GM12875 (cell line): ENCODE results near the gene UBAC2.
"Not testable (repeated sequence)": the region's sequence is repeated elsewhere in the genome, so short reads cannot be mapped to it uniquely, and the experiment has no call there.

Source experiments
- H3K4me3 ChIP-seq: one replicate; pipeline ENCODE4 v1.5.1; 2011; ENCODE audit warnings: low read depth, low read length, control low read depth
- CTCF ChIP-seq: IDR thresholded peaks from 2 replicates; pipeline ENCODE4 v1.5.1; 2011; ENCODE audit warnings: low read depth, mild to moderate bottlenecking, control low read depth, inconsistent platforms, low read length, moderate library complexity, borderline replicate concordance; ENCODE audit not compliant: insufficient read depth

The UBAC2 gene

DNA sequence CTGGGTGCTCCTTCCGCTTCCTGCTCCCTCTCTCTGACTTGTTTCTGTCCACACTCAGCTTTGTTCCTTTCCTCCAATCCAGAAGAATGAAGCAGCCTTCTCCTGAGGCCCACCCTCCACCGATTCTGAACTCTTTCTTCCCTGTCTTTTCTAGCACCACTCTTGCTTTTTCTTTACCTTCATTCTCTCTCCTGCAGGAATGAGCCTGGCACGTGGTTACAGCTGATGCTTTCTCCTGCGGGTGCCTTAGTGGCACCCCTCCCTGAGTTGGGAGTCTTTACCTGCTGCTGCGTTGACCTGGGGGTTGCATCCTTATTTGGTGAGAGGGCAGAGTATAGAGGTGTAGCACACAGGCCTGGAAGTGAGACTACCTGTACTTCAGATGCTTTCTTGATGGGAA lies 6.2 kb downstream of the UBAC2 start:
- no peak for TF ChIP-seq CTCF
- no peak overlapping the region for H3K4me3 ChIP-seq

- H3K4me3 ChIP-seq, result no peak overlapping the region
- TF ChIP-seq CTCF, result no peak
These were observed 6.9 kb downstream of the UBAC2 start for GRCh38 chr13:99207511-99207910.

DNA sequence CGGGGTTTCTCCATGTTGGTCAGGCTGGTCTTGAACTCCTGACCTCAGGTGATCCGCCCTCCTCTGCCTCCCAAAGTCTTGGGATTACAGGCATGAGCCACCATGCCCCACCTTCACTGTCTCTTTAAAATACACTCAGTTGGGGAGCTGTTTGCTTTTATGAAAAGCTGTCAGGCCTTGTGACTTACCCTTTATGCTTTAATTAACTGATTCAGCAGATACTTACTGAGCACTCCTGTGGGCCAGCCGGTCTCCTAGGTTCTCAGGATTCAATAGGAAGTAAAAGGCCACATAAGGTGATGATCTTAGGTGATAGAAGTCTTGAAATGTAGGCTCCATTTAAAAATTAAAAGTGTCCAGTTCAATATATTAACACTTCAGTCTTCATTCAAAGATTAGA lies 7.5 kb downstream of the UBAC2 start:
- TF ChIP-seq CTCF, result no peak
- H3K4me3 ChIP-seq, result no peak overlapping the region

DNA sequence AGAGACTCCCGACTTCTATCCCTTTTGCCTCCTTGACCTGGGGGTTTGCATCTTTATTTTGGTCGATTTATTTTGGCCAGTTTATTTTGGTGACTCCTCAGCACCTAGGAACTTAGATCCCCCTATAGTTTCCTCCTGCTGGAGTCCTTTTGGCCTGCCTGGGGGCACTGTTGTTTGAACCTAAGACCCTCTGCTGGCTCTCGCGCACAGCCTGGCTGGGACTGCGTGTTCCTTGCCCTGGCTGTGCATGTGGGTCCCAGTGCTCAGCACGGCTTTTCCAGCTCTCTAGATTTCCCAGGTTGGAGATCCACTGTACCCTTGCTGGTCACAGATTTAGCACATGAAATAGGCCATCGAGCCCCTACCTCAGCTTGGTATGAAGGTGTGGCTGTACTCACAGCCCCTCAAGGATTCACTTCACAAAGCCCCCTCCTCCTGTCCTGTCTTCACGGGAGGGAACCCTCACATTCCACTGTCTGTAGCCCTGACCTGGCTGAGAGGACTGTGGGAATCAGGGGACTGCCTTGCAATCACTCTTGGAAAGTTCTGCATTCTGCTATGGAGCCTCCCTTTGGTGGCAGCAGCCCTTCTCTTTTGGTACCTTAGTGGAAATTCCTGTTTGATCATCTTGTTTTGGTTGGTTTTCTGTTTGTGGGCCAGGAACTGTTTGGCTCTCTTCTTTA lies 8.3 kb downstream of the UBAC2 start:
- no peak overlapping the region for H3K4me3 ChIP-seq
- no peak for TF ChIP-seq CTCF

DNA sequence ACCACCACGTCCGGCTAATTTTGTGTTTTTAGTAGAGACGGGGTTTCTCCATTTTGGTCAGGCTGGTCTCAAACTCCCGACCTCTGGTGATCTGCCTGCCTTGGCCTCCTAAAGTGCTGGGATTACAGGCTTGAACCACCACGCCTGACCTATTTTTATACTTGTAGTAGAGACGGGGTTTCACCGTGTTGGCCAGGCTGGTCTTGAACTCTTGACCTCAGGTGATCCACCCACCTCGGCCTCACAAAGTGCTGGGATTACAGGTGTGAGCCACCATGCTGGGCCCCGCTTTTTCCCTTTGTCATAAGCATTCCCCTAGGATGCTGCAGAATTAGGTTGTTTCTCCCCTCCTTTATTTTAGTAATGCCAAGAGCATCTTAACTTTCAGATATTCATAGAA lies 10.0 kb downstream of the UBAC2 start:
- H3K4me3 ChIP-seq, result not testable (repeated sequence)

DNA sequence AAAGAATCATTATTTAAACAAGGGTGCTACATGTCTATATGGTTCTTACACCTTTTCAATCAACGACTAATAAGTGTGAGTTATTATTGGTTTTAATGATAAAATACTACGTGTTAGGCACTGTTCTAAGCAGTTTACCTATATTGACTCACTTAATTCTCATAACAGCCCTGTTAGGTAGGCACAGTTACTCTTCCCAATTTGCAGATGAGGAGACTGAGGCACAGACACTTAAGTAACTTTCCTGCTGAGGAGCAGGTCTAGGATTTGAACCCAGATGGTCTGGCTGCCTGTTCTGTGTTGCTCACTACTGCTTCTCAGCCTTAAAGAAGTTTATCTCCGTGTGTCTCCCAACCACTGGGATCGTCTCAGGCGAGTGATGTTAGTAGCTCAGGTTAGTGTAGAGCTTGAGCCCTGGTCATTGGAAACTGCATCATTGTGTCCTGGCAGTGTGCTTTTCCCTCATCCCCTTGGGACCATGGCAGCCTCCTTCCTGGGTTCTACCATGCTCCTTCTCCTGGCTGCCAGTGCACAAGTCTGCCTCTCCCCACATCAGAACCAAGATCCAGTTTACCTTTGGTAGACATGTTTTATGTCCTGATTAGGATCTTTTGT lies 10.9 kb downstream of the UBAC2 start:
- TF ChIP-seq CTCF, result no peak
- H3K4me3 ChIP-seq, result no peak overlapping the region

DNA sequence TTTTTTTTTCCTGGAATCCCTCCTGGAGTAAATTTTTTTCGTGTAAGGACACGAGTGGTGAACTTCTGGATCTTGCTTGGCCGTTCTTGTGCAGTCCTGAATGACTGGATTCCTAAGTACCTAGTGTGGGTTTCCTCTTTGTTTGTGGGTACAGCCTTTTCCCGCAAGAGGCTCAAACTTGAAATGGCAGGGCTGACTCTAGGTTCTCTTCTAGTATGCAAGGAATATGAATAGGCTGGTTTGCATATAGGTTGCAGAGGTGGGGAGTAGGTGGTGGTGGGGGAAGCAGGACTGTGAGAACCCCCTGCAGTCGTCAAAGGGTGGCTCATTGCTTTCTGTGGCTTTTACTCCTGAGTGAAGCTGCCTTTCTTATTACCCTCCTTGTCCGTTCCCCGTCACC lies 13.6 kb downstream of the UBAC2 start:
- no peak for TF ChIP-seq CTCF
- H3K4me3 ChIP-seq, result no peak overlapping the region
